ENCODE results near the gene NTM. TPM values are rescaled to one million over a fixed set of nuclear protein-coding genes. Genes with fewer than 3 reads are reported as not detected.
A peak's percentile ranks its signal among the peaks of the same experiment; 100 is the strongest.

Gene NTM
- total and polyA plus RNA-seq, 12 donors: 0.43 to 3.0 (median 1.3) TPM

DNA sequence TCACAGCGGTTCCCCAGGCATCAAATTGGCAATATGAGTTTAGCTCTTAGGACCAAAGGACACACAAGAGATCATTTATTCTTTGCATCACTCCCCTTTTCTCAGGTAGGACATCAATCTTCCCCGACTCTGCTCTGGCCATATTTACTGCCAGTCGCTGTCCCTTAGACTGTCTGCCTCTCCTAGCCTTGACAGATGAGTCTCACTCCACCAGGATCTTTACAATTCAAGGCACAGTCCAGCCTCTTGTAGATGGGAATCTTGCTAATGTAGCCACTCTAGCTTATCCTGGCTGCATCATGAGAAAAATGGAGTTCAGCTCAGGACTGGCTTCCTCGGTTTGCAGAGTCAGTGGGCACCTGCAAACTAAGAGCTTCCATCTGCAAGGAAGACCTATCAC is 915.2 kb downstream of the NTM start:
- peaks cover 0 to 20% (median 10%) of the 10 kb centered on the region in 9 donors for H3K4me1 ChIP-seq
- H3K4me3 ChIP-seq: no peak overlapping the region
- DNase-seq: no peak
- peak in 2 of 8 donors; percentile 21 to 27 for ATAC-seq
- TF ChIP-seq, protein P1, sequence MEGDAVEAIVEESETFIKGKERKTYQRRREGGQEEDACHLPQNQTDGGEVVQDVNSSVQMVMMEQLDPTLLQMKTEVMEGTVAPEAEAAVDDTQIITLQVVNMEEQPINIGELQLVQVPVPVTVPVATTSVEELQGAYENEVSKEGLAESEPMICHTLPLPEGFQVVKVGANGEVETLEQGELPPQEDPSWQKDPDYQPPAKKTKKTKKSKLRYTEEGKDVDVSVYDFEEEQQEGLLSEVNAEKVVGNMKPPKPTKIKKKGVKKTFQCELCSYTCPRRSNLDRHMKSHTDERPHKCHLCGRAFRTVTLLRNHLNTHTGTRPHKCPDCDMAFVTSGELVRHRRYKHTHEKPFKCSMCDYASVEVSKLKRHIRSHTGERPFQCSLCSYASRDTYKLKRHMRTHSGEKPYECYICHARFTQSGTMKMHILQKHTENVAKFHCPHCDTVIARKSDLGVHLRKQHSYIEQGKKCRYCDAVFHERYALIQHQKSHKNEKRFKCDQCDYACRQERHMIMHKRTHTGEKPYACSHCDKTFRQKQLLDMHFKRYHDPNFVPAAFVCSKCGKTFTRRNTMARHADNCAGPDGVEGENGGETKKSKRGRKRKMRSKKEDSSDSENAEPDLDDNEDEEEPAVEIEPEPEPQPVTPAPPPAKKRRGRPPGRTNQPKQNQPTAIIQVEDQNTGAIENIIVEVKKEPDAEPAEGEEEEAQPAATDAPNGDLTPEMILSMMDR (IDR thresholded peaks at IDR 0.05): no peak
- no peaks in the 10 kb centered on the region for H3K9me3 ChIP-seq
- H3K27me3 ChIP-seq: no peaks in the 10 kb centered on the region
- peak overlapping the region in 4 of 10 donors; percentile 11 to 59 (median 34) for H3K27ac ChIP-seq
- WGBS, 2 donors: 81 to 84% methylated on average over 4 of the region's 4 CpGs
- intact Hi-C loops (cut with DNase I): no loop called here
- H3K36me3 ChIP-seq: no peaks in the 10 kb centered on the region

- Histone ChIP-seq H3K9me3 (no peaks in the 10 kb centered on the region), H3K4me3 (no peak overlapping the region), H3K36me3 (no peaks in the 10 kb centered on the region), H3K27ac (peak overlapping the region in 5 of 10 donors; percentile 11 to 59 (median 33)), H3K4me1 (peaks cover 0 to 20% (median 10%) of the 10 kb centered on the region in 9 donors), H3K27me3 (no peaks in the 10 kb centered on the region)
- TF ChIP-seq, protein P1 (IDR thresholded peaks at IDR 0.05): no peak
- DNase-seq: no peak
- intact Hi-C loops (cut with DNase I): no loop called here
- 59% methylated on average over 3 of the region's 3 CpGs for WGBS, 2 donors
- ATAC-seq: peak in 6 of 8 donors; percentile 46 to 87 (median 66)
Observed at GRCh38 chr11:132286106-132286505, 915.7 kb downstream of the NTM start.

GRCh38 chr11:132288036-132288435 is 917.6 kb downstream of the NTM start:
- Histone ChIP-seq H3K9me3 (no peaks in the 10 kb centered on the region), H3K27me3 (no peaks in the 10 kb centered on the region), H3K4me3 (no peak overlapping the region), H3K4me1 (peaks cover 0 to 13% (median 6%) of the 10 kb centered on the region in 9 donors), H3K36me3 (no peaks in the 10 kb centered on the region), H3K27ac (no peak overlapping the region)
- WGBS, 2 donors: 79 to 82% methylated on average over 3 of the region's 3 CpGs
- DNase-seq (no peak), ATAC-seq (no peak)
- intact Hi-C loops (cut with DNase I): no loop called here
- TF ChIP-seq, protein P1 (IDR thresholded peaks at IDR 0.05): no peak

DNA sequence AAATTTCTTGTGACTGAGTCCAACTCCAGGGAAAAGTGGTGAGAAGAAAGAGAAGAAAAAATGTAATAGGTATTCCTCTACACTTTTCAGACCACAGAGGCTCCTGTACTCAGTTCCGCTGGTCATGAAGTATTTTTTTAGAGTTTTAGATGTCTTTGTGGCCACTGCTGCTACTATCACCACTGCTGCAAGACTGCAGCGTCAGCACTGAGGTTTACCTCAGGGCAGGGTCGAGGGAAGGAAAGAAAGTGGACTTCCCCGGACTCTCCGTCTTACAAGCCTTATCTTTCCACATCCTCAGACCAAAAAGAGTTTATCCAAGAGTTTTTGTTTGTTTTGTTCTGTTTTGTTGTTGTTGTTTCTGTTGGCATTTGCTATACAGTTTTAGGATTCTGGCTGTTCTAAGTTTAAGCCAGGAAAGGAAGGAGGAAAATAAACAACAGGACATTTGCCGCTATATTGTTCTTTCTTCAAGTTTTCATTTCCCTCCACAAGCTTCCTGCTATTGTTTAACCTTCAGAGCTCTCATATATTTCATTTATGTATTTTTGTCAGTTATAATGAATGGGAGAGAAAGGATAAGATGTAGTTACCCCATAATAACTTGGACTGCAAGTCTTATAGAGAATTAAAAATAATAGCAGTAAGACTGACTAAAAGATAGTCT is 919.3 kb downstream of the NTM start:
- no peaks in the 10 kb centered on the region for H3K27me3 ChIP-seq
- 48 to 63% methylated on average over 6 of the region's 6 CpGs for WGBS, 2 donors
- no peak for DNase-seq
- no peaks in the 10 kb centered on the region for H3K36me3 ChIP-seq
- intact Hi-C loops (cut with DNase I): loop anchor here in 1 of 10 donors (10.0 kb wide), 1 partner anchor 55 kb away; no protein-coding TSS in a partner anchor
- H3K9me3 ChIP-seq: no peaks in the 10 kb centered on the region
- no peak for ATAC-seq
- TF ChIP-seq, protein P1 (IDR thresholded peaks at IDR 0.05): no peak
- H3K4me3 ChIP-seq: no peak overlapping the region
- H3K27ac ChIP-seq: no peak overlapping the region
- peaks cover 0 to 13% (median 6%) of the 10 kb centered on the region in 9 donors for H3K4me1 ChIP-seq
